Calu3 (cell line): Measurements from ENCODE around the gene EXOSC1. TPM values are rescaled to one million over a fixed set of nuclear protein-coding genes. Genes with fewer than 3 reads are reported as not detected.

Experiments used
- BruUV-seq: library from RNA; stranded (reverse); fragments of 400-500 nt; replicated peaks from 2 replicates; lab custom pipeline; 2021; lab: Mats Ljungman, UMichigan
- CTCF ChIA-PET: fragments of 300-600 bp; sonication (Branson Sonifier 250); formaldehyde crosslinking; loops from one replicate; lab custom pipeline; 2022; ENCODE audit warnings: antibody characterized with exemption; lab: Charles Lee
- DNase-seq: peaks from one replicate; pipeline ENCODE4 v3.0.0; 2022
- H3K27ac Mint-ChIP-seq: one replicate; pipeline ENCODE4 v1.8.0; 2022; ENCODE audit warnings: mixed read lengths; ENCODE audit not compliant: unreplicated experiment
- H3K27me3 Mint-ChIP-seq: one replicate; pipeline ENCODE4 v1.8.0; 2022; ENCODE audit warnings: mixed read lengths; ENCODE audit not compliant: unreplicated experiment
- H3K36me3 Mint-ChIP-seq: one replicate; pipeline ENCODE4 v1.8.0; 2022; ENCODE audit warnings: mild to moderate bottlenecking, moderate library complexity, mixed read lengths; ENCODE audit not compliant: insufficient read depth, unreplicated experiment
- H3K4me1 Mint-ChIP-seq: one replicate; pipeline ENCODE4 v1.8.0; 2022; ENCODE audit warnings: mild to moderate bottlenecking, low read depth, mixed read lengths; ENCODE audit not compliant: unreplicated experiment
- H3K4me3 Mint-ChIP-seq: one replicate; pipeline ENCODE4 v1.8.0; 2022; ENCODE audit warnings: mild to moderate bottlenecking, low read depth, moderate library complexity, mixed read lengths; ENCODE audit not compliant: unreplicated experiment
- H3K9me3 Mint-ChIP-seq: one replicate; pipeline ENCODE4 v1.8.0; 2022; ENCODE audit warnings: low read depth, mixed read lengths; ENCODE audit not compliant: unreplicated experiment
- CTCF ChIP-seq: fragments of 200-600 bp; IDR thresholded peaks from one replicate; pipeline ENCODE4 v1.8.0; 2022; ENCODE audit warnings: antibody characterized with exemption; ENCODE audit not compliant: unreplicated experiment
- intact Hi-C: fragments of 100-400 bp; cut with micrococcal nuclease; formaldehyde crosslinking; loops from one replicate; pipeline ENCODE4 v1.10.0; 2022; ENCODE audit not compliant: unreplicated experiment
- total RNA-seq: library from RNA; stranded (reverse); gene quantifications from 2 replicates; pipeline ENCODE4 v1.2.3, GENCODE V29; 2022

EXOSC1 gene
- total RNA-seq, 1 experiment from 2014 or later: 29.5 TPM

- no peaks in the 10 kb centered on the region for H3K4me1 Mint-ChIP-seq
- no peak overlapping the region for H3K27ac Mint-ChIP-seq
- no TSS peak for BruUV-seq
- CTCF ChIA-PET: no interaction called here
- no peak for TF ChIP-seq CTCF
- no peak overlapping the region for H3K4me3 Mint-ChIP-seq
- peaks cover 32% of the 10 kb centered on the region for H3K36me3 Mint-ChIP-seq
- no peaks in the 10 kb centered on the region for H3K9me3 Mint-ChIP-seq
- H3K27me3 Mint-ChIP-seq: no peaks in the 10 kb centered on the region
- intact Hi-C loops: no loop called here
- DNase-seq: no peak
Observed at GRCh38 chr10:97451605-97452004, 5.8 kb upstream of the EXOSC1 start.

GRCh38 chr10:97450828-97451227 lies 5.0 kb upstream of the EXOSC1 start:
- DNase-seq: no peak
- H3K4me1 Mint-ChIP-seq: no peaks in the 10 kb centered on the region
- peaks cover 39% of the 10 kb centered on the region for H3K36me3 Mint-ChIP-seq
- H3K4me3 Mint-ChIP-seq: no peak overlapping the region
- no peak for TF ChIP-seq CTCF
- CTCF ChIA-PET: no interaction called here
- no peaks in the 10 kb centered on the region for H3K9me3 Mint-ChIP-seq
- intact Hi-C loops: no loop called here
- no TSS peak for BruUV-seq
- H3K27me3 Mint-ChIP-seq: no peaks in the 10 kb centered on the region
- H3K27ac Mint-ChIP-seq: no peak overlapping the region

GRCh38 chr10:97445357-97445721 lies 467 bp downstream of the EXOSC1 start:
- CTCF ChIA-PET: no interaction called here
- H3K27ac Mint-ChIP-seq: peak overlapping the region; percentile 67
- DNase-seq: no peak
- H3K9me3 Mint-ChIP-seq: no peaks in the 10 kb centered on the region
- intact Hi-C loops: loop anchor here (1.0 kb wide), 1 partner anchor 38 kb away; no protein-coding TSS in a partner anchor
- H3K4me3 Mint-ChIP-seq: peak overlapping the region; percentile 98
- H3K4me1 Mint-ChIP-seq: peaks cover 15% of the 10 kb centered on the region
- no peak for TF ChIP-seq CTCF
- no TSS peak for BruUV-seq
- H3K27me3 Mint-ChIP-seq: no peaks in the 10 kb centered on the region
- peaks cover 28% of the 10 kb centered on the region for H3K36me3 Mint-ChIP-seq

DNA sequence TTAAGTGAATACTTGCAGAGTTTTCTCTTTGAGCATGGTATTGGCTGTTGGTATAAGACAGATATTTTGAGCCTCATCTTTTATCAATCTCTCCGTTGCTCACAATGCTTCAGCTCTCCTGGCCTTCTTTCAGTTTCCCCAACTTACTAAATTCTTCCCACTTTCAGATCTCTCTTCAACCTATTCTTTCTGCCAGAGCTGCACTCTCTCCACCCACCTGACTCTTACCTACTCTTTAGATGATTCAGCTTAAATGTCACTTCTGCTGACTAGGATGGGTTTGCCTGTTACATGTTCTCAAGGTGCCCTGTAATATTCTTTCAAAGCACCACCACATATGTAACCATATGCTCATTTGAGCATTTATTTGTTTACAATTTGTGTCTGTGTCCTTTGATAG lies 1.6 kb downstream of the EXOSC1 start:
- CTCF ChIA-PET: no interaction called here
- Mint-ChIP-seq H3K27me3 (no peaks in the 10 kb centered on the region), H3K9me3 (no peaks in the 10 kb centered on the region), H3K4me3 (no peak overlapping the region), H3K36me3 (peaks cover 28% of the 10 kb centered on the region), H3K27ac (no peak overlapping the region), H3K4me1 (peaks cover 15% of the 10 kb centered on the region)
- intact Hi-C loops: no loop called here
- DNase-seq: no peak
- TF ChIP-seq CTCF: no peak
- no TSS peak for BruUV-seq
